ENCODE measurements around the gene BCL11A.

BCL11A gene

GRCh38 chr2:60502144-60502543 lies 51.3 kb downstream of the BCL11A start:
- DNase-seq = no peak

DNA sequence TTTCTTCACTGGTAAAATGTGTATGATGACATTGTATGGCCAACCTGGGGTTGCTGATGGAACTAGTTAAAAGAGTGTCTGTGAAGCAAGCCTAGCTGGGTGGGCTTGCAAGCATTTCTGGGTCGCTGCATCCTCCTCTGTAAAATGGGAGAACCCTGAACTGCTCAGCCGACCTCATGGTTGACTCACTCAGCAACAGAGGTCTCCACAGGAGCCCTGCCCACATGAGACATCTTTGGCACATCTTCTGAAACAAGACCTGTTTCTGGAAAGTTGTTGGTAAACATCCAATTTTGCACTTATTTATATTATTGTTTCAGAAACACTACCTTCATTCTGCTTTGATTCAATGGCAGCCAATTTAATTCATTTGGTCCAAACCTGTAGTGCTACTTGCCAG lies 52.6 kb downstream of the BCL11A start:
- DNase-seq = no peak

DNA sequence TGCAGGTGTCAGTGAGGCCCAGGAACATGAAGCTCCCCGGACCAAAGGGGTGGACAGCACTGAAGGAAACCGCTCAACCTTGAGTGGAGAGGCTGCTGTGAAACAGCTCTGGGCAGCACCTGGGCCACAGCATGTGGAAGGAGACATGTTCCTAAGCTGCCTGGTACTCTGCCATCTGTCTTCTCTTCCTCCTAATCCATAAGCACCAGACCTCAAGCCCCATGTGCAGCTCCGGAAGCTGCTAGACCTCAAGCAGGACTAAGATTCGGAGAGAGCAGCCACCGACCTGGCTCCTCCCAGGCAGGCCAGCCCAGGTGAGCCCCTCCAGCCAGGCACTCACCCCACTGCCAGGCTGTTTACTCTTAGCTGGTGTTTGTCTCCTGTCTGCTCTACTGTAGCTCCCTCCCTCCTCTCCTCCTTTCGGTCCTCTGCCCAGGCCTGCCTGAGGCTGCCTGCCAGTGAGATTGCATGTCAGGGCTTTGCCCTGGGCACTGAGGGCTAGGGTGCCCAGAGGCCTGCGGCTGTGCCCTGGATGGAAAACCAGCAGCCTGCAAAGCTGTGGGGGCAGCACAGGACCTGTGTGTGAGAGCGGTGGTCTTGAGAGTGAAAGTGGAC lies 53.7 kb downstream of the BCL11A start:
- DNase-seq = no peak

DNA sequence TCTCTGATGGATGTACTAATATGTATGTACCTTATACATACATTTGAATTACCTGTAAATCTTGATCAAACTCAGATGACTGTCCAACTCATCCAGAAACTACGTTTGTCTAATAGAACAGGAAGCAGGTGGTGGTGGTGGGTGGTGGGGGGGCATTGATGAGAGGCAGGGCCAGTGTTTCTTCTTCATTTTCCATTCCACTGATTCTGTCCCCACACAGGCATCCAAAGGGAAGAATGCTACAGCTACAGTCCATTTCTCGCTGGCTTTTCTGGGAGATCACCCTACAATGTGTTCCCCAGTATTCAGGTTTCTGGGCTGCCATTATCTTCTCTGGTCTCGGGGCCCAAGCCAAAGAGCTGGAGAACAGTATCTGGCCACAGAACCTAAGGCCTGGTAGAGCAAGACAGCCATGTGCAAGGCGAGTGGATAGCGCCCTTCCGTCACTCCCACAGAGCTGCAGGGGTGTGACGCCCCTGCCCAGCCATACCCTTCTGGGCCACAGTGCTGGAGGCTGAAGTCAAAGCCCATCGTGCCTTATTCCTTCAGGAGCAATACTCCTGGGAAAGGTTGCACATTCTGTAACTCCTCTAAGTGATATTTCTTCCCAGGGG lies 54.5 kb downstream of the BCL11A start:
- DNase-seq = no peak

DNA sequence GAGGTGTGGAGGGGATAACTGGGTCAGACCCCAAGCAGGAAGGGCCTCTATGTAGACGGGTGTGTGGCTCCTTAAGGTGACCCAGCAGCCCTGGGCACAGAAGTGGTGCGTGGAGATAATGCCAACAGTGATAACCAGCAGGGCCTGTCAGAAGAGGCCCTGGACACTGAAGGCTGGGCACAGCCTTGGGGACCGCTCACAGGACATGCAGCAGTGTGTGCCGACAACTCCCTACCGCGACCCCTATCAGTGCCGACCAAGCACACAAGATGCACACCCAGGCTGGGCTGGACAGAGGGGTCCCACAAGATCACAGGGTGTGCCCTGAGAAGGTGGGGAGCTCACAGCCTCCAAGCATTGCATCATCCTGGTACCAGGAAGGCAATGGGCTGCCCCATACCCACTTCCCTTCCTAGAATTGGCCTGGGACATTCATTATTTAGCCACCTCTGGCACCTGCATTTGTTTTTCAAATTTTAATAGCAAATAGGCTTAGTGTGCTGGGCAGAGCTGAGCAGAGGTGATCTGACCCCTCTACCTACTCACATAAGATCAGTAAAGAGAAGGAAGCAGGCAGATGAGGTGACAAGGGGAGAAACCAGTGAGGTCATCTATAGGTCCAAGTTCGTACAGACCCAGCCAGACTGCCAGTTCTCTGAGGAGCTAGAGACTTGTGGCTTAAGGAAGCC lies 55.2 kb downstream of the BCL11A start:
- DNase-seq = no peak

GRCh38 chr2:60497500-60497899 lies 56.0 kb downstream of the BCL11A start:
- no peak for DNase-seq

DNA sequence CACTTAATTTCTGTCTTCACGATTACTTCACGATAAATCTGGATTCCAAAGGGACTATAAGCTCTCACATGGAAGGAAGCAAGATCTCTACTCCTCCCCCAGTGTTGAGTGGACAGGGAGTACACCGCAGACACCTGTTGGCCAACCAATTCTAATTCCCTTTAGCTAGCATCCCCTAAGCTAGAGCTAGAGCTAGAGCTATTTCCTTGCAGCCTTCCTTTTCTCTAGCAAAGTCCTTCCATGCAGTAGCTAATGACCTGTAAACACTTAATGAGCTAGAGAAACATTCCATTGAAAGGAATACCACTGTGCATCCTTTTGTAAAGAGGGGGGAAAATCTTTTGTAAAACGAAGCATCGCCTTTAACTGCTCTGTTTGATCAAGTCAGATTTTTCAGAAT lies 56.5 kb downstream of the BCL11A start:
- DNase-seq = no peak

DNA sequence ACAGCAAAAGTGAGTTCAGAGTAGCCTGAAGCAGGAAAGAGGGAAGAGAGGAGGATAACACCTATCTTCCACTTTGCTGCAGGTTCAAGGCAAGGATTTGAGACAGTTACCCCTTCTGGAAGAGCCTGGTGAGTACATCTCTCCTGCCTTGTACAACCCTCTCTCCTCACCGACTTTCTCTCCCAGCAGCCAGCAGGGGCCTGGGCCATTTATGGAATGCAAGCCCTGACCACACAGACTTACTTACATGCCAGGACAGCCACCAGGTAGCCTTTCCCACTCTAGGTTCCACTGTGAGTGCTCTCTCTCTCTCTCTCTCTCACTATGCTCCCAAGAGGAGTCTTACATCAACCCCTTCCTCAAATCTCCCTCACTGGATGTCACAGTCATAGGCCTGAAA lies 57.0 kb downstream of the BCL11A start:
- DNase-seq = no peak

GRCh38 chr2:60495041-60495625 lies 58.3 kb downstream of the BCL11A start:
- no peak for DNase-seq

DNA sequence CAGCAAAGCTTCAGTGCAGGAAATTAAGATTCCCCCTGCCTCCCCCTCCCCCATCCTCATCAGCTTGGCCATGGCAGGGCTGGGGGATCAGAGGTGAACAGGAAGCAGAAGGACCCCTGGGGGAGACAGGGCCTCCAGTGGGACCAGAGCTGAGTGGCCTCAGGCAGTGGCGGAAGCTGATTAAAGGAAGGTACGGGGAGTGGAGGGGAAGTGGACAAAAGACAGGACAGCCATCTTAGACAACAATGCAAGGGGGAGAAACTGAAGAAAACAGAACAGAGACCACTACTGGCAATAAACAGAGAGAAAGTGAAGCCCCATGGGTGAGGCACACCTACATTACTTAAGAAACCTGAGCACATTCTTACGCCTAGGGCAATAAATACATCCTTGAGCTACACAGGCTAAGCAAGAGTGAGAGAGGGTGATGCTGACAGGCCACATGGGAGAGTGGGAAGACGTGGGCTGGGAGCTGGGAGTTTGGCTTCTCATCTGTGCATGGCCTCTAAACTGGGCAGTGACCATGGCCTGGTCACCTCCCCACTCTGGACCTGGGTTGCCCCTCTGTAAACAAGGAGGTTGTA lies 59.6 kb downstream of the BCL11A start:
- DNase-seq = no peak

DNA sequence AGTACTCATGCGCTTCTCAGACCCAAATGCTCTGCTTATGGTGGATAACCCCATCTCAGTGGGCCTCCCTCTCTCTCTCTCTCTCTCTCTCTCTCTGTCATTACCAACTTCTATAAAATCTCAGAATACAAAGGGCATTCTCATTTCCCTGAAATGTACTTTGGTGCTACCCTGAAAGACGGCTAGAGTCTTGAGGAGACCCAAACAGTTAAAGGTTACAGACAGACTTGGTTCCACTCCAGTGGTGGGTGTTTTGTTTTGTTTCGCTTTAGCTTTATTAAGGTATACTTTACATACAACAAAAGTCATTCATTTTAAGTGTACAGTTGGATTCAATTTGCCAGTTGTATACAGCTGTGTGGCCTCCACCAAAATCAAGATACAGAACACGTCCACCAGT lies 60.9 kb downstream of the BCL11A start:
- DNase-seq = no peak

DNA sequence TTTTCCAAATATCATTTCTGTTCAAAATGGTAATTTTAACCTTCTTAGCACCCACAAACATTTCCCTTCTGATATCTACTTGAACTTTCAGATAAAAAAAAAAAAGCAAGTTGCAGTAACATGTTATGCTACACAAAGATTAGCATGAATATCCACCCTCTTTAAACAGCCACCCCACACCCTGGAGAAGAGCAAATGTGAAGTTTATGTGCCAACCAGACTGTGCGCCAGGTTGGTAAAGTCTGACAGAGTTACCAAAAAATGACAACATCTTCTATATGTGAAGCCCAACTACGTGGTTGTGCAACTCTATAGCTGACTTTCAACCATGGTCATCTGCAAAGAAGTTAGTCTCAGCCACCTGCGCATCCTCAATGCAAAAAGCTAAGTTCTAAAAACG lies 62.6 kb downstream of the BCL11A start:
- no peak for DNase-seq

DNA sequence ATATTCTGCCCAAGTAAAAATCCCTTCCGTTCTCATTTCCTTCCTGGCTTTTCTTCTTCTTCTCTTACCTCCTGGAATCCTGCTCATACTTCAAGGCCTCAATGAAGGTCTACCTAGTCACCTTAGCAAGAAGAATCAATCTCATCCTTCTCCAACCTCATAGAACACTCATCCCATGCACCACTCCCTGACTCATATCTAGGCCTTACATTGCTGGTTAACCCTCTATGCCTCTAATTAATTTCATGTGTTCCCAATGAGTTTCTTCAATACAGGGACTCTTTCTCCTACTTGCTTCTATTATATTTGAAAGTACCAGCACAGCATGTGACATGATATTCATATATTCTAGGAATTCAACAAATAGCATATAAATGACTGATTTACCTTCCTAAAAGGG lies 63.0 kb downstream of the BCL11A start:
- DNase-seq = no peak

- DNase-seq = no peak
These were observed 64.2 kb downstream of the BCL11A start for GRCh38 chr2:60489289-60489688.

DNA sequence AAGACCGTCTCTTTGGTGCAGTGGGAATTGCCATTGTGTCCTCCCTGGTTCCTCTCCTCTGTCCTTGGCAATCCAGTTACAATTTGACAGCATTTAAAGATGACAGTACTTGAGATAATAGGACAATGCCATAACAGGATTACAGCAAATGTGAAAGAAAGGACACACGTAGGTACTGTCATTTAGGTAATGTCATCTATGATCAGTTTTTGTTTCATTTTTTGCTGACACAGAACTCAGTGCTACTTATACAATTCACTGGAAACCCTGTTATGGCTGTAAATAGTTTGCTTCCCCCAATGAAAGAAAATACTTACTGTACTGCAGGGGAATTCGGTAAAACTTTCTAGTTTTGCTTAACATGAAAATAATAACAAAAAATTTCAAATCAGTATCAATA lies 65.2 kb downstream of the BCL11A start:
- no peak for DNase-seq

- no peak for DNase-seq
These were observed 66.3 kb downstream of the BCL11A start for GRCh38 chr2:60487174-60487573.

GRCh38 chr2:60486551-60486950 lies 66.9 kb downstream of the BCL11A start:
- DNase-seq = no peak

- DNase-seq = no peak
These were observed 67.4 kb downstream of the BCL11A start for GRCh38 chr2:60486067-60486466.

GRCh38 chr2:60485550-60485949 lies 67.9 kb downstream of the BCL11A start:
- DNase-seq = no peak

DNA sequence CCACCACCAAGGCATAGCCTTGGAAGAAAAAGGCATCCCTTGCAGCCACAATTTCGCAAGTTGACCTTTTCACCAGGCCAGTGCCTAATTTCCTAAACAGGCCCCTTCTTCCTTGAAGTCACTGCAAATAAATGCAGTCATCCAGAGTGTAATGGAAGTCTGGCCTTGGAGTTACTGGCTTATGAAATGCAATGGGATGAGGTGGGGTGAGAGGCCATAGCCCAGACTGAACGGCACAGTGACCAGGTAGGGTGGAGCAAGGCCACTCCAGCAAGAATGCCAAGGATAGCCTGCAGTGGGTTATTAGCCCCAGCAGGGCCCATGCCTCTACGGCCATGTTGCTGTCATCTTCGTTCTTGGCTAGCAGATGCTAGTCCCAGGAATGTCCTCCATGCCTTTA lies 68.4 kb downstream of the BCL11A start:
- DNase-seq = no peak

DNA sequence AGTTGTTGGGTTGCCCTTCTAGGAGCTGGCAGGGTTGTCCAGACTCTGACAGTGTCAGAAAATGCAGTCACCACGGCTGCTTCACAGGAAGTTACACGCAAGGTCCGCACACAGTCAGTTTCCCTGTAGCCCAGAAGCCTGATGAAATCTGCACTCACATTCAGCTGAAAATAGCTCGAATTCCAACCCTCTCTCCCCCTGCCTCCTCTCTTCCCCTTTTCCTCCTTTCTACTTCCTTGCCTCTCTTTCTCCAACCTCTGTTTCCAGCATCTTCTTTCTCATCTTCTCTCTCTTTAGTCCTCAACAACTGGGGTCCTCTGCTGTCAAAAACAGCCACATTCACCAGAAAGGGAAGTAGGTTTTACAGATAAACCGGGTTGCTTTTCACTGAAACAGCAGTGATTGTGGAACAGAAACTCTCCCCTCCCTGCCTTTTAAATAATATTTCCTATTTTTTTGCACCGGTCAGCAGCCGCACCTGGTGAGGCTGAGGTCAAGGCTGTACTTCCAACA lies 69.3 kb downstream of the BCL11A start:
- DNase-seq = peak in 1 of 2 donors; percentile 50

DNA sequence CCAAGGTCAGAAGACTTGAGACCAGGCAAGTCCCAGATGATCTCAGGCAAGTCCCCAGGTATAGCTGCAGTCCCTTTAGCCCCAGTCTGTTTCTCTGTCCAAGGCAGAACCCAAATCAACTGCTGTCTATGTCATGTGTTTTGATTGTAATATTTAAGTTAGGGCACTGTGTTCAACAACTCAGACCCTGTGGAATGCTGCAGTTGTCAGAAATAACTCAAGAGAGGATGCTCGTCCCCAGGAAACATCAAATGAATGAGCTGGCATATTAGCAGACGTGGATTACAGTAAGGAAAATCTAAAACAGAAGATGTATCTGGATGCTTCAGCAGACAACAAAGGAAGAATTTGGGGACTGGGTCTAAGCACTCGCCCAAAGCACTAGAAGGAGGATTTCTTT lies 70.1 kb downstream of the BCL11A start:
- DNase-seq = no peak

DNA sequence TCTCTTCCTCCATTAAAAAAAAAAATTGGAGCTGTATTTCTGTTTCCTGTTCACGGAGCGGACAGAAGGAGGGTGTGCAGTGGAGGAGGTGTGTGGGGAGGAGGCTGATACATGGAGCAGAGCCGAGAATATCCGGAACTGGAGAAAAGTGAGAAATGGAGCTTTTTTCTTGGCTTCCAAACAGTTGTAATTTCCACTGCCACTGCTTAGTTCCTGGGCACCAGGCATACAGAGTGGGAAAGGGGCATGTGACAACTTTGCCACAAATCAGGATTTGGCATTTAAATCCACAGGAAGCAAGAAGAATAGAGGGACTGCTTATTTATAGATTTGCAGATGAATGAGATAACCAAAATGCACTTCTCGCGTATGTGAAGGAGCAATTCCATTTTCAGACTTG lies 71.2 kb downstream of the BCL11A start:
- no peak for DNase-seq

- no peak for DNase-seq
These were observed 72.2 kb downstream of the BCL11A start for GRCh38 chr2:60481257-60481656.
